CD4-positive, alpha-beta T cell treated with Interleukin-17A for 1 hour (primary cell): Measurements from ENCODE around the gene TEX261.

Source experiments
- DNase-seq: peaks from one replicate; pipeline ENCODE4 v3.0.0-alpha.2; 2020

The TEX261 gene

DNA sequence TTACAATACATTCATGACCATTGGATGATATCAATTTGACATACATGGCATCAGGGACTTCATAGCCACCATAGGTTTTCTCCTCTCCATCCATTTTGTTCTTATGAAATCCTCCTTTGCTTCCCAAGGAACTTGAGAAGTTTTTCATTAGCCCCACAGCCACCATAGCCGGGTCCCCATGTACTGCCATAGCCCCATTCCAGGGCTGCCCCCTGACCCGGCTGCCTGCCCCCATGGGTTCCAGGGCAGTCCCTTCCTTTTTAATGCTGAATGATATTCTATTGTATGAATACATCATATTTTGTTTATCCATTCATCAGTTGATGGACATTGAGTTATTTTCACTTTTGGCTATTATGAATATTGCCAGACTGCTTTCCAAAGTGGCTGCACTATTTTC is 38.5 kb downstream of the TEX261 start:
- DNase-seq, result no peak

DNA sequence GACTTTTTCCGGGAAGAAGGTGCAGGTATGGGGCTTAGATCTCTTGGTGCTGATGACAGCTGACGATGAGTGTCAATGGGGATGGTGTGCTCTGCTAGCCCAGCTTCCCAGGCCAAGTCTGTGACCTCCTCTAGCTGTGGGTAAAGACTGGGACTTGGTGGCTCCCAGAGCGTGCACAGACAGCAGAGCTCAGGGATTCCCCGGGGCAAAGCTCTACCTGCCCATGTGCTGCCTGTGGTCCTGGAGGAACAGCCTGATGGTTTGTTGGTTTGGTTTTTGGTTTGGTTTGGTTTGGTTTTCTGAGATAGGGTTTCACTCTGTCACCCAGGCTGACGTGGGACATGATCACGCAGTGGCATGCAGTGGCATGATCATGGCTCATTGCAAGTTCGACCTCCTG is 39.8 kb downstream of the TEX261 start:
- no peak for DNase-seq

DNA sequence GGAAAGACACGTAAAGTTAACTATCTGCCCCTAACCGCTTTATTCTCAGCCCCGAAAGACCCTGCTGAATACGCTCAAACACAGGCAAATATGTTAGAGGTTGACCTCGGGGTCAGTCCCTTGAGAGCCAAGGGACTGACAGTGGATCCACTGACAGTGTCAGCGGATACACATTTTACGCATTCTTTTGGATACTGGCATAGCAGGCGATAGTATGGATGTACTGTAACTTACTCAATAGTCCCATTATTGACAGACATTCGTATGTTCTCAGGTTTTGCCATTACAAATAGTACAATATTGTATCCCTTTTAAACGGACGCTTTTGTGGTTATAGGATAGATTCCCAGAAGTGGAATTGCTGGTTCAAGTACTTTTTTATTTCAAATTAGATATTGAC is 45.6 kb downstream of the TEX261 start:
- no peak for DNase-seq

DNA sequence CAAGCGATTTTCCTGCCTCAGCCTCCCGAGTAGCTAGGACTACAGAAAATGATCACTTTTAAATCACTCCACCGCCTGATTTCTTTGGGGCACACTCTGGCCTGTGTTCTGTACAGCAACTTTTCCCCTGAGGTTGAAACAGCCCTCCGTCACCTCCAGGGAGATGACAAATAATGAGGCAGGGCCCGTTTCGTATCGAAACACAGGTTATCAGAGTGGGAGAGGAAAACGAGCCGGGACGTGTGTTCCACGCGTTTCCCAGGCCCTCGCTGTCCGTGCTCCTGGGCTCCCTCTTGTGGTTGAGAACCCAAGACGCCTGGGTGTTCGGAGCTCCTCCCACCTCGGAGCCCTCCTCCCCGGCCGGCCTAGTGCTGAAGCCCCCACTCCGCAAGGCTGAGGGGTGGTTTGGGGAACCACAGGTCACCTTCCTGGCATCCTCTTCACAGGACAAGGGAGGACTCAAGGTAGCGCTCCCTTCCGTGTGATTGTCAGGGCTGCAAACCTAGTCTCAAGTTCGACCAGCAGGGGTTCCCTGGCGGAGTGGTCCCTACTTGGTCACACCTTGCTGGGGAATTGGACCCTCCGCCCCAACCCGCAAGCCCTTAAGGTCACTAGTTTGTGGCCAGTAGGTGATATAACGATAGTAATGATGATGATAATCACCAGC is 46.2 kb downstream of the TEX261 start:
- DNase-seq, result peak; percentile 79

DNA sequence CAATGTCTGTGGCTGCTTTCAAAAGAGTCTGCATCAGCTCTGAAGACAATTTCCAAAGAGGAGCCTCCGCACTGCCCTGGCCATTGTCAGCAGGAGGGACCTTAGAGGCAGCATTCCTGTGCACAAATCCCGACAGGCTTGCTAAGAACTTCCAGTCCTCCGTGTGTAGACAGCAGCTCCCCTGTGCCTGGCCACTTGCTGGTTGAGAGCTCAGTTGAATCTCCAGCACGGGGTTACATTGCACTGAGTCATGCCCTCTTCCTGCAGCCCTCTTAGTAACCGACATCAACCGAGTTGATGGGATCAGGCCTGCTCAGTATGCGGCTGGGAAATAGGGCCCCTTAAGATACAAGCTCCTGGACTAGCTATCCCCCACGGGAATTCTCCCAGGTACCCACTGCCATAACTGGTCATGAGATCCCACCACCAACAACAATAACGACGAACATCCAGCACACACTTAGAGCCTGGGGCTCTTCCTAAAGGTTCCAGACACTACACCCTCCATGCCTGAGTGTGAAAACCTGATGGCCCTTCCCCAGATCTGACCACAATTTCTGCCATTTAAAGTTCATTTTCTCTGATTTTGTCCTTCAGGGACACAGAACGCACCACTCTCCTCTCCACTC is 47.0 kb downstream of the TEX261 start:
- DNase-seq, result no peak

DNA sequence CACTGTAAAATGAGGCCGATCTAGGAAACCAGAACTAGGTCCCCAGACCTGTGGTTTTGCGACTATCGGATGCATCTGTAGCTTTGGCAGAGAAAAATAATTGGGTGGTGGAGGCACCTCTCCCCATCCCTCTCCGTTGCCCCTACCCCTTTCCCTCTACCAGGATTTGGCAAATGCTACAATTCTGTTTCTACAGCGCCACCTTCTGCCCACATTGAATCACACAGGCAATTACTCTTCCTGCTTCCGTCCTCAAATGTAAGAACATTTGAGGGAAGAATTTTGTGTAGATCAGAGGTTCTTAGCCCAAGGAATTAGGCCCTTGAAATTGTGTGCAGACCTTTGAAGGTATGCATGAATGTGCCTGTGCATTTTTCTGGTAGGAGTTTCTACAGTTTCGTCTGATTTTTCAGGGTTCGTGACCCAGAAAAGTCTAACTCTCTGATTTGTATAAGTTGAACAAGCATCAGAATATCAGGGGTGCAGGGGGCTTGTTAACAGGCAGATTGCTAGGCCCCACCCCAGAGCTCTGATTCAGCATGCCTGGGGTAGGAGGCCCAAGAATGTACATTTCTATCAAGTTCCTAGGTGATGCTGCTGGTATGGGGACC is 47.7 kb downstream of the TEX261 start:
- peak; percentile 60 for DNase-seq

DNA sequence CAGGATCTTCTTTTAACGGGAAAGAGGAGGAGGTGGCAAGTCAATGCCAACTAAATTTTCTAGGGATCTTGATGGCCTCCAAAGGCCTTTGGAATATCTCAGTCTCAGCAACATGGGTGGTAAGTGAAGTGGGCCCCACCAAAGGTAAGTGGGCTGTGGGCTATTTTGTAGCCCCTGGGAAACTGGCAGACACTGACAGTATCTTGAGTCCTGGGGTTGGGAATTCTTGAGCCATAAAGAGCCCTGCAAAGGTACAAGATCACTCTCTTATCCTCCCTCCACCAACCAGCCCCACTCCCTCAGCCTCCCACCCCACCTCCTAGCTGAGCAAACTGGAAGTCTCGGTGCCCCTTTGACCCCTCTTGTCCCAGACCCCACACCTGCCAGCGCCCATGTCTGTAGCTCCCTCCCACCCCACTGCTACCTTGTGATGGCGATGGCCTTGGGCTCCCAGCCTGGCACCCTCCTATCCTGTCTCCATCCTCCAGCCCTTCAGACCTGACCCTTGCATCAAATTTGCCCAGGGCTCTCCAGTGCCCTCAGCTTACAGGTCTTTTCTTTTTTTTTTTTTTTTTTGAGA is 50.5 kb downstream of the TEX261 start:
- no peak for DNase-seq

DNA sequence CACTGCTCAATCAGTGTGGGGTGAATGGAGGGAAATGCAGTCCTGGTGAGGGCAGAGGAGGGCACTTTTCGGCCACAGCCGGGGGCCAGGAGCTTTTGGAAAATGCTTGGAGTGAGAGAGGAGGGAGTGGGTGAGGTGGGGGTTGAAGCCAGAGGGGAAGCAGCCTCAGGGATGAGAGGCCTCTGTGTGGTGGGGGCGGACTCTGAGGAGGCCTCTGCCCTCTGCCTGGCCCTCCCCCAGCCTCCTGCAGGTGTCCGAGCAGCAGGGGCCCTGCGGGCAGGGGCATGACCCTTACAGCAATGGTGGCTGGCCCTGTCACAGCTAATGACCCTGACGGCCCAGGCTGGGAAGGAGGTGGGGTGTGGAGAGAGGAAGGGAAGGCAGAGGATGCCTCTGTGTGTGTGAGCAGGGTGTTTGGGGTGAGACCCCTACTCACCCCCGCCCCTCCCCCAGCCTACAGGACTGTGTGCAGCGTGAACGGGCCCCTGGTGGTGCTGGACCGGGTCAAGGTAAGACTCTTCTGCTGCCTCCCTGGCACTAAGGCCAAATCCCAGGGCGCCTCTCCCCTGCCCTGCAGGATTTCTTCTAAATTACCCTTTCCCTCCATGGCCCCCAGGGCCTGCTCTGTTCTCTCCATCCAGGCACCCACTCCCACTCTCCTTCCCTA is 51.3 kb downstream of the TEX261 start:
- DNase-seq, result no peak

DNA sequence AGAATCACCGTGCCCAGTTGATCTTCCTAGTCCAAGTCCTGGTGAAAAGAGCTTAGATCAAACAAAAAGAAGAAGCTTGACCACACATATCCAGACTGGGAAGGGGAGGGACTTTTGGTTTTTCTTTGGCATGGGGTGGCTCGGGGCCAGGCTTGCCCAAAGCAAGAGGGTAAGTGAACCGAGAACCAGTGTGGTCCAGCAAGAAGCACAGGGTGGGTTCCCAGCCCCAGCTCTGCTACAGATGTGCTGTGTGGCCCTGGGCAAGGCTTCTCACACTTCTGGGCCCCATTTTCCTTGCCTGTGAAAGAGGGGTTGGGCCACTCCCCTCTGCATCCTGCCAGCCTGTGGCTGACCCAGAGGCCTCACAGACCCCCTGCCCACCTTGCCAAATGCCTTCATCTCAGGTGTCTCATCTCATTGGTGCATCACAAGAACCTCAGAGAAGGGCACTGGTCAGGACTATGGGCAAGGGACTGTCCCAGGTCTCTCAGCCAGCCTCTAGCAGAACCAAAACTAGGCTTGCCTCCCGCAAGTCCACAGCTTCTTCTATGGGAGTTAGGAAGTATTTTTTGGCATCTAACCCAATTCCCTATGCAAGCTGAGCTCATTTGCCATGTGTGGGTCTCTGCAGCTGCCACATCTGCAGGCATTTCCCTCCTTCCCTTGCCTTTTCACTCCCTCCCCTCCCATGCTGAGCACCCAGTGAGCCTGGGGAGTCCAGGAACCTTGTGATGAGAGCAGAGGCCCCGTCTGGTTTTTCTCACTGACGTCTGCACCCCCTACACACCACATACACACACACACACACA is 52.1 kb downstream of the TEX261 start:
- DNase-seq, result no peak

DNA sequence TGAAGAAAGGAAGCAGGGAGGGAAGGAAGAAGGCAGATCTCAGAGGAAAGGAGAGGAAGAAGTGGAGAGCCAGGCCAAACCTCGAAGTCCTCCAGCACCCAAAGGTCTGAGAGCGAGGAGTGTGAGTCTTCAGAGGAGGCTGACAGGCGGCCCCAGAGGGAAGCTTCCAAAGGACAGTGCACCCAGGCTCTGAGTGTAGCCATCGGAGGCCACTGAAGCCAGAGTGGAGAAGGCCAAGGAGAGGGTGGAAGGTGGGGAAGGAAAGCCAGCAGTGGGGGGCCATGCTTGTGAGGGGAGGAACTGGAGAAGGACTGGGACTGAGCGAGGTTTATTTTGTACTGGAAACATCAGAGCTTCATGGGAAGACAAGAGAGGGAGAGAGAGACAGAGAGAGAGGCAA is 53.0 kb downstream of the TEX261 start:
- no peak for DNase-seq

DNA sequence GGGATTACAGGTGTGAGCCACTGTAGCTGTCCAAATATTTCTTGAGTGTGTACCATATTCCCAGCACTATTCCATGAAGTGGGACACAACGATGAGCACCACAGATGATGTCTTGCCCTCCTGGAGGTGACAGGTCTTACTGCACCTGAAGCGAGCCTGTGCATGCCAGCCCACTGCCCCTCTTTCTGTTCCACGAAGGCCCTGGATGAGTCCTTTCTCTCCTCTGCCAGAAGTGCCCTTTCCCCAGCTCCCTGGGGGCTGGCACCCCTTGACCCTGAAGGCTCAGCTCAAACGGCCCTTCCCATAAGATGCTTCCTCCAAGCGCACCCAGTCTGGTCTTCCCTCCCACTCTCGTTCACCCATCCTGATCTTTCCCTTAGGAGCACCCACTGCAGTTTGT is 53.5 kb downstream of the TEX261 start:
- DNase-seq, result no peak

DNA sequence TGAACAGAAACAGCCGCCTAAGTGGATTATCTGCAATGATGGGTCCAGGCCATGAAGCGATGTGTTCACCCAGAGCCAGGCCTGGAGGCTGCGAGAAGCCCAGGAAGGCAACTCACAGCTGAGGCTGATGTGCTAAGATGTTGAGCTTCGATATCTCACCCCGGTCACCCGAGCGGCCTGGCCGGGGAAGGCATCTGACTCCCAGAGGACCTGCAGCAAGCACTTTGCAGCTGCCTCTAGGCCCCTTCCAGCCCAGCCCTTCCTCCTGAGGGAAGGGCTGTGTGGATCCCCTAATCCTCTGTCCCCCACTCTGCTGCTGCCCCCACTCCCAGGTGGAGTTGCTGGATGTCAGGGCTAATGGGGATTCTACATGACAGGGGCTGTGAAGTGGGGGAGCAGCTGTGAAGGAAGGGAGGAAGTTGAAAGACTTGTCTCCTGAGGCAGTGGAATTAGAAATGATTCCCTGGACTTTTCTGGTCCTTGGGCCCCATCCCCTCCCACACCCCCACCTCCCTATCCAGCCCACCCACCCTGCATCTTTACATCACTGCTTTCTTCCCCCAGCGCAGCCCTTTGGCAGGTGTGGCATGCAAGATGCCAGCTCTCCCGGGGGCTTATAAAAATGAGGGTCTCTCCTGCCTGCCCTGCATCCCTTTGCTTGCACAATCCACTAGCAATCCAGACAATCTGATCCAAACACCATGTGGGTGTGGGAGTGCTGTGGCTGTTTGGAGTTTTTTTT is 54.7 kb downstream of the TEX261 start:
- DNase-seq, result no peak

DNA sequence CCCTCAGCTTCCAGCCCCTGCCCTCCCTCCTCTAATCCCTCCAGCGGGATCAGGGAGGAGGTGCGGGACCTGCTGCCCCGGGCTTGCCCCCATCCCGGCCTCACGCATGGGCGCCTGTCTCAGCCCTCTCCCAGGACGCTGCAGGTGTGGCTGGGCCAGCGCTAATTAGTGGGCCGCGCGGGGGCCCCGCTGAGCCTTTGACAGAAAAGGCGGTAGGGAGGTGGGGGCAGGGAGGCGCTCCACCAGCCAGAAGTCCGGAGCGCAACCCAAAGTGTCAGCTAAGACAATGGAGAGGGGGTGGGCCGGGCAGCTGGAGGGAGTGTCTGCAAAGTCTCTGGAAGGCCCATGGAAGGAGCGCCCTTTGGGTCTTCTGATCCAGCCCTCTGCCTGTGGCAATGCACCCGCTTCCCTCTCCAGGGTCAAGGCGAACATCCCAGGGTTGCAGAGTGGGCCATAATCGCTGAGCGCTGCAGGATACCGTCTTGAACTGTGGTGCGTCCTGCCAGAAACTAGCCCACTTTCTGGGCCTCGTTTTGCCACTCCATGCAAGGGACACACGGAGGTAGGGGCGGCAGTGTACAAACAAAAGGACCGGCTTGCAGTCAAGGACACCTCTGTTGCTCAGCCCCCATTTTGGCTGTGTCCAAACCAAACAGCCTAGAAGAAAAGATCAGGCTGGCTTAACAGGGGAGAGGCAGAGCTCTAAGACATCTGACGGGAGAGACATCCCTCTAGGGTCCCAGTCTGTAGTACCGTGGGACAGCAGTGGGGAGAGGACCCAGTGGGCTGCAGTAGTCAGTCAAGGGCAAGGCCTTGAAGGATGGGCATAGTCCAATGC is 55.5 kb downstream of the TEX261 start:
- no peak for DNase-seq

DNA sequence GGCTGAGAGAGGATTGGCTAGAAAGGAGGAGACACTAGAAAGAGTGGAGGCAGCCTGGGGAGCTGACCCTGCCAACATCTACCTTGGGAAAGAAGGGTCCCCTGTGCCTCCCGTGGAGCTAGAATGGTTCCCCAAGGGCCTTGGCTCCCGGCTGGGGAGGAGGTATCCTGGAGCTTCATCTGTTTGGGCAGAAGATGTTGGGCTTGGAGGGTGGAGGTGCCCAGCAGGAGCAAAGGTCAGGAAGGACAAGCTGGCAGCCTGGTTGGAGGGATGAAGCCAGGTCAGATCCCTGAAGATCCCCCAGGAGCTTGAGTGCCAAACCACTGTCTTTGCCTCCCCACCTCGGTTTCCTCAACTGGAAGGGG is 56.1 kb downstream of the TEX261 start:
- no peak for DNase-seq

DNA sequence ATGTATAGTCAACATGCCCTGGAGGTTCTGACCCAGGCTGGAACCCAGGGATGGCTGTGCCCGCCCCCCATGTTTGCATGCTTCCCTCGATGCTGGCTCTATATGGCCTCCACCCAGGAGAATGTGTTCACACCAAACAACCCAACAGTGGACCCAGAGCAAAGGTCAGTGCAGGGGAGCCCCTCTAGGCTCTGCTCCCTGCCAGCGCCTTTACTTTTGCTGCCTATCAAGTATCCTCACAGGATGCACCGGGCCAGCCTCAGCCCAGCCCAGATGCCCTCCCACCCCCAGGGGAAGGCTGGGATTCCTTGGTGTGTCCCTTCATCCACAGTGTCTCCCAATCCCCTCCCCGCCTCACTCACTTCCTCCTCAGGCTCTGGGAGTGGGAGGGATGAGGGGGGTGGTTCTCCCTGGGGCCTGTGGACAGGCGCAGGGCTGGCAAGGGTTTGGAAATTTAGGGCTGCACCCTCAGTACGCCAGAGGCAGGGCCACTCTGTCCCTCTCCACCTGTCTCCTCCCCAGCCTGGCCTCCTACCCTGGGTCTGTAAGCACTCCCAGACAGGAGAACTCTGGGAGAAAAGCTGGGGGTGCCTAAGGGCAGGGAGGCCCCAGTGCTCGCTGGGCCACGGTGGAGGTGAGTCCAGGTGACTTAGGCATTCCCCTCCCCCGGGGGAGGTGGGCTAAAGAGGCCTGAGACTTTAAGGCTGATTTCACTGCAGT is 56.6 kb downstream of the TEX261 start:
- DNase-seq, result no peak

DNA sequence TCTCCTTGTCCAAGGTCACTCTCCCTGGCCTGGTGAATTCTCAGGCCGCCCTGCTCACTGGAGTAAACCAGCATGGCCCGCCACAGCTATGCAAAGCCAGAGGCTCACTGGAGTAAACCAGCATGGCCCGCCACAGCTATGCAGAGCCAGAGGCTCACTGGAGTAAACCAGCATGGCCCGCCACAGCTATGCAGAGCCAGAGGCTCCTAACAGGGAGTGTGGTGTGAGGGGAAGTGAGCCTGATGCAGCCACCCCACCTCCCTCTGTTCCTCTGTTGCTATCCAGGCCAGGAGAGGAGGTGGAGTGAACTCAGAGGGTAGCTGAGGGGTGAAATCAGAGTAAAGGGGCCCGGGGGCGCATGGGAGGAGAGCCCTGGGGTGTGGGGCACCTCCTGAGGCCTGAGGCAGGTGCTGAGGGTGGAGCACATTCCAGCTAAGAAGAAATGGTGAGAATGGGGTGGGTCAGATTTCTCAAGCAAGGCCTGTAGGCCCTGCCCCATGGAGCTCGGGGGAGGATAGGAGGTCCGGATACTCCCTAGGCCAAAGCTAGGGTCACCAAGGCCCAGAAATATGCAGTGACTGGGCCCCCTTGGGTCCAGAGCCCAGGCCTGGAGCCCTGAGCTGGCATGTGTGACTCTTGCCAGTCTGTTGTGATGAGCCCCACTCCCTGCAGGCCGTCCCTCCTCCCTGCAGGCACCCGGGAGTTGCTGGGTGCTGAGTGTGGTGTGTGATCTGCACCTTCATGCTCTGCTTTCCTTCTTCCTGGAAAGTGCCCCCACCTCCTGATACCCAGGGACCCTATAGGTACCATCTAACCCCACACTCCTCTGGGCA is 57.5 kb downstream of the TEX261 start:
- no peak for DNase-seq

DNA sequence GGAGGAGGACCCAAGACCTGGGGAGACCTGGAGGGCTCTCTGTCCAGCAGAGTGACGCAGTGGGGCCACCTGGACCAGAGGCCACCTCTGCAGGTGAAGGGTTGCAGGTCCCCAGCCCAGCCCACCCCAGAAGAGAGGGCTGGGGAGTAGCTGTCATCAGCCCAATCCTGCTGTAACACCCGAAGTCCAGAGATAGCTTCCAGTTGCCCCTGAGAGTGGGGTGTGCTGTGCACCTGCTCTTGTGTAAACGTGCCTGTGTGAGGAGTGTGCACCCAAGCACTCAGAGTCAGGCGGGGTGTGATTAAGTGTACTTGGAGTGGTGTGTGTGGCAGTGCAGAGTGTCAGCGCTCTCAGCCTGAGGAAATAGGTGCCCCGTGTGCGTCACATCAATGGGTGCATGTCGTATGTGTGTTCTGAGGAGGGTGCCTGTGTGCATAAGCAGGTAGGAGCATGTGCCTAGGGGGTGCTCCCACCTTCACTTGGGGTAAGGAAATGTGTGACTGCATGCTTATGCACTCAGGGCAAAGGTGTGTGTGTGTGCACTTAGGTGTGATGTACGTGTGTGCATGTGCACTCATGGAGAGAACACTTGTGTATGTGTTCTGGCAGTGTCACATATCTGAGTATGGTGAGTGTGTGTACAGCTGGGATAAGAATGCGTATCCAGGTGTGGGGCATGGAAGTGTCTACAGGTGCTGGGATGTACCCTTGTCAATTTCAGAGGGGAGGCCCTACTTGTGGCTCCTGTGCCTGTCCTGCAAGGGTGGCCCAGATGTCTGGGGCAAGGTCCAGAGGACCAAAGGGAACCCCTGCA is 58.3 kb downstream of the TEX261 start:
- DNase-seq, result no peak
